Endodermal cell (in vitro differentiated cells): ENCODE measurements around the gene UBR7. TPM values are rescaled to one million over a fixed set of nuclear protein-coding genes. Genes with fewer than 3 reads are reported as not detected.

Experiments
- DNase-seq: peaks from one replicate; pipeline ENCODE4 v3.0.0-alpha.2; 2017
- H3K27ac ChIP-seq: 2 replicates; pipeline ENCODE4 v1.5.1; 2013; ENCODE audit warnings: mild to moderate bottlenecking, low read depth, low read length, moderate library complexity
- H3K27me3 ChIP-seq: 2 replicates; pipeline ENCODE4 v1.6.1; 2013; ENCODE audit warnings: mild to moderate bottlenecking, low read length, moderate library complexity; ENCODE audit not compliant: insufficient read depth, control insufficient read depth, poor library complexity, severe bottlenecking
- H3K36me3 ChIP-seq: 2 replicates; pipeline ENCODE4 v1.7.0; 2013; ENCODE audit warnings: mild to moderate bottlenecking, low read length, moderate library complexity; ENCODE audit not compliant: control insufficient read depth, insufficient read depth
- H3K4me1 ChIP-seq: one replicate; pipeline ENCODE4 v1.7.0; 2013; ENCODE audit warnings: low read length; ENCODE audit not compliant: control insufficient read depth, insufficient read depth
- H3K4me3 ChIP-seq: 2 replicates; pipeline ENCODE4 v1.5.1; 2013; ENCODE audit warnings: mild to moderate bottlenecking, low read length, moderate library complexity
- H3K9ac ChIP-seq: 2 replicates; pipeline ENCODE4 v1.6.1; 2013; ENCODE audit warnings: mild to moderate bottlenecking, low read length, moderate library complexity; ENCODE audit not compliant: poor library complexity, severe bottlenecking; ENCODE audit errors: extremely low read depth
- H3K9me3 ChIP-seq: 2 replicates; pipeline ENCODE4 v1.6.1; 2013; ENCODE audit warnings: mild to moderate bottlenecking, low read length, moderate library complexity; ENCODE audit not compliant: control insufficient read depth
- H3K27ac Mint-ChIP-seq: 2 replicates; pipeline ENCODE4 v1.8.0; 2020; ENCODE audit warnings: mixed read lengths
- H3K27me3 Mint-ChIP-seq: 2 replicates; pipeline ENCODE4 v1.8.0; 2021; ENCODE audit warnings: mild to moderate bottlenecking, mixed read lengths; ENCODE audit not compliant: insufficient read depth
- H3K36me3 Mint-ChIP-seq: 2 replicates; pipeline ENCODE4 v1.8.0; 2020; ENCODE audit warnings: low read depth, mixed read lengths
- H3K4me1 Mint-ChIP-seq: 2 replicates; pipeline ENCODE4 v1.8.0; 2020; ENCODE audit warnings: mixed read lengths
- H3K4me3 Mint-ChIP-seq: 2 replicates; pipeline ENCODE4 v1.8.0; 2020; ENCODE audit warnings: mild to moderate bottlenecking, moderate library complexity, mixed read lengths
- H3K9me3 Mint-ChIP-seq: 2 replicates; pipeline ENCODE4 v1.8.0; 2020; ENCODE audit warnings: mild to moderate bottlenecking, mixed read lengths
- CTCF ChIP-seq: fragments of 200-600 bp; sonication (generic); conservative IDR thresholded peaks from 2 replicates; pipeline ENCODE4 v1.5.0; 2021; ENCODE audit warnings: antibody characterized with exemption, mild to moderate bottlenecking
- WGBS, 2 experiments: methylation state at CpG; one replicate each; pipeline versions ENCODE4 v1.1.5 to v1.1.7; 2013; ENCODE audit warnings: missing lambda C conversion rate in 2 of 2, mixed read lengths in 1 of 2; ENCODE audit not compliant: insufficient coverage in 1 of 2, insufficient read length in 1 of 2; 5-methylcytosine and 5-hydroxymethylcytosine counted together
- total RNA-seq, 2 donors: library from RNA; stranded (reverse); fragmentation: NEBNext Ultra II Directional in 1 of 2; extraction: Animal tissue kit (Norgen Biotek cat#: 25700) in 1 of 2; gene quantifications; 2 replicates in 1 of 2; 3 replicates in 1 of 2; pipeline ENCODE4 v1.2.1, GENCODE V29; 2021

Gene UBR7
- total RNA-seq, 2 donors from 2014 or later: 25.0 to 25.6 TPM

GRCh38 chr14:93195316-93195999, 11.6 kb upstream of the UBR7 start:
- peaks cover 6% of the 10 kb centered on the region for H3K36me3 Mint-ChIP-seq
- Histone ChIP-seq H3K27me3 (no peaks in the 10 kb centered on the region), H3K4me1 (no peaks in the 10 kb centered on the region), H3K9ac (no peak overlapping the region), H3K9me3 (no peaks in the 10 kb centered on the region), H3K36me3 (no peaks in the 10 kb centered on the region), H3K27ac (no peak overlapping the region), H3K4me3 (no peak overlapping the region)
- H3K27me3 Mint-ChIP-seq: no peaks in the 10 kb centered on the region
- no peaks in the 10 kb centered on the region for H3K4me1 Mint-ChIP-seq
- WGBS, 2 experiments: 93 to 100% methylated on average over 1 of the region's 1 CpG
- H3K27ac Mint-ChIP-seq: no peak overlapping the region
- no peak for DNase-seq
- no peak for TF ChIP-seq CTCF
- H3K9me3 Mint-ChIP-seq: no peaks in the 10 kb centered on the region
- no peak overlapping the region for H3K4me3 Mint-ChIP-seq

- Histone ChIP-seq H3K9ac (no peak overlapping the region), H3K9me3 (no peaks in the 10 kb centered on the region), H3K36me3 (peaks cover 6% of the 10 kb centered on the region), H3K4me3 (no peak overlapping the region), H3K27ac (no peak overlapping the region), H3K27me3 (no peaks in the 10 kb centered on the region), H3K4me1 (no peaks in the 10 kb centered on the region)
- 92 to 96% methylated on average over 4 of the region's 4 CpGs for WGBS, 2 experiments
- Mint-ChIP-seq H3K4me3 (no peak overlapping the region), H3K36me3 (peaks cover 3% of the 10 kb centered on the region), H3K4me1 (no peaks in the 10 kb centered on the region), H3K27me3 (no peaks in the 10 kb centered on the region), H3K27ac (no peak overlapping the region), H3K9me3 (no peaks in the 10 kb centered on the region)
- TF ChIP-seq CTCF: no peak
- DNase-seq: no peak
These were observed 8.0 kb upstream of the UBR7 start for GRCh38 chr14:93199031-93199430.

- Mint-ChIP-seq H3K27ac (no peak overlapping the region), H3K27me3 (no peaks in the 10 kb centered on the region), H3K4me3 (no peak overlapping the region), H3K4me1 (peaks cover 2% of the 10 kb centered on the region), H3K36me3 (peaks cover 8% of the 10 kb centered on the region), H3K9me3 (no peaks in the 10 kb centered on the region)
- H3K27me3 ChIP-seq: no peaks in the 10 kb centered on the region
- H3K27ac ChIP-seq: no peak overlapping the region
- no peak overlapping the region for H3K4me3 ChIP-seq
- no peaks in the 10 kb centered on the region for H3K9me3 ChIP-seq
- 95 to 97% methylated on average over 3 to 5 of the region's 5 CpGs for WGBS, 2 experiments
- peaks cover 9% of the 10 kb centered on the region for H3K36me3 ChIP-seq
- H3K9ac ChIP-seq: no peak overlapping the region
- H3K4me1 ChIP-seq: no peaks in the 10 kb centered on the region
- DNase-seq: no peak
- no peak for TF ChIP-seq CTCF
These were observed 6.5 kb upstream of the UBR7 start for GRCh38 chr14:93200553-93200952.
